Smooth muscle cell (in vitro differentiated cells): ENCODE data around the gene CDR2L. TPM values are rescaled to one million over a fixed set of nuclear protein-coding genes. Genes with fewer than 3 reads are reported as not detected.

Experiments used
- DNase-seq: peaks from one replicate; lab custom pipeline; 2025; ENCODE audit not compliant: unreplicated experiment; lab: John Stamatoyannopoulos, UW
- H2AFZ ChIP-seq: fragments of 200-600 bp; sonication (generic); 2 replicates; pipeline ENCODE4 v1.6.0; 2016; ENCODE audit warnings: antibody characterized with exemption, low read depth, mild to moderate bottlenecking
- H3F3A ChIP-seq: fragments of 200-600 bp; sonication (generic); 2 replicates; pipeline ENCODE4 v1.6.0; 2017; ENCODE audit warnings: antibody characterized with exemption, low read depth
- H3K27ac ChIP-seq: fragments of 200-600 bp; sonication (generic); 2 replicates; pipeline ENCODE4 v1.5.1; 2016; ENCODE audit warnings: low read depth, mild to moderate bottlenecking
- H3K27me3 ChIP-seq: fragments of 200-600 bp; sonication (generic); 2 replicates; pipeline ENCODE4 v1.6.1; 2016; ENCODE audit warnings: low read depth, mild to moderate bottlenecking
- H3K36me3 ChIP-seq: fragments of 200-600 bp; sonication (generic); 2 replicates; pipeline ENCODE4 v1.5.1; 2016; ENCODE audit warnings: low read depth
- H3K4me1 ChIP-seq: fragments of 200-600 bp; sonication (generic); 2 replicates; pipeline ENCODE4 v1.5.1; 2016; ENCODE audit warnings: low read depth
- H3K4me2 ChIP-seq: fragments of 200-600 bp; sonication (generic); 2 replicates; pipeline ENCODE4 v1.6.0; 2016; ENCODE audit warnings: mild to moderate bottlenecking
- H3K4me3 ChIP-seq: fragments of 200-600 bp; sonication (generic); 2 replicates; pipeline ENCODE4 v1.5.1; 2016; ENCODE audit warnings: mild to moderate bottlenecking
- H3K79me2 ChIP-seq: fragments of 200-600 bp; sonication (generic); 2 replicates; pipeline ENCODE4 v1.6.0; 2016; ENCODE audit warnings: low read depth, mild to moderate bottlenecking
- H3K9ac ChIP-seq: fragments of 200-600 bp; sonication (generic); 2 replicates; pipeline ENCODE4 v1.6.0; 2016; ENCODE audit warnings: low read depth
- H3K9me3 ChIP-seq: fragments of 200-600 bp; sonication (generic); replicated peaks from 2 replicates; pipeline ENCODE4 v1.5.1; 2016; ENCODE audit warnings: low read depth
- H4K20me1 ChIP-seq: fragments of 200-600 bp; sonication (generic); 2 replicates; pipeline ENCODE4 v1.6.0; 2016; ENCODE audit warnings: low read depth
- WGBS: methylation state at CpG from one replicate; pipeline ENCODE4 v1.1.7; 2016; ENCODE audit warnings: low lambda C conversion rate; 5-methylcytosine and 5-hydroxymethylcytosine counted together
- polyA plus RNA-seq: library from polyadenylated mRNA; unstranded; fragments of >200 nt; fragmentation: Nextera tagmentation; extraction: Ambion mirVana; gene quantifications from 2 replicates; pipeline ENCODE4 v1.2.1, GENCODE V29; 2016
- total RNA-seq: library from RNA; depleted of rRNA; stranded (reverse); fragments of >200 nt; gene quantifications from 2 replicates; pipeline ENCODE4 v1.2.3, GENCODE V29; 2014
- TF ChIP-seq, protein P1 (sequence below): fragments of 200-600 bp; sonication (generic); IDR thresholded peaks from 2 replicates; pipeline ENCODE4 v1.5.1; 2017; ENCODE audit warnings: borderline replicate concordance, mild to moderate bottlenecking, antibody characterized with exemption; ENCODE audit not compliant: insufficient read depth, poor library complexity, severe bottlenecking

The CDR2L gene
- total and polyA plus RNA-seq, 2 experiments from 2014 or later, result 37.8 to 40.7 TPM

DNA sequence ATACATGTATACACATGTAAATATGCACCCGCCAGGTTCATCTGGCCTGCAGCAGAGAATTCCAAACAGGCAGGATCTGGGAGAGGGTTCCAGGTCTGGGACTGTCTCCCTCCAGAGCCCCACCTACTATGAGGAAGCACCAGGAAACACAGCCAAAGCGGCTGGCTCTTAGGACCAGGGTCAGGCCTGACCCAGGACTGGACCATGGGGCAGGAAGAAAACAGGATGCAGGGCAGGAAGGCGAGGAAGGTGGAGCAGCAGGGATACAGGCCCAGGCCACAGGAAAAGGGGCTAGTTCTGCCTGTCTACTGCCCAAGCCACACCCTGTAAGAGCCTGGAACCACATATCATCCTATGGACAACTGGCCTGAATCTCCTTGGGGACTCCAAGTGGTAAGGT is 17.0 kb upstream of the CDR2L start:
- H3K36me3 ChIP-seq, result no peaks in the 10 kb centered on the region
- no peak for DNase-seq
- no peak overlapping the region for H3K4me3 ChIP-seq
- H3K9me3 ChIP-seq, result no peaks in the 10 kb centered on the region
- H3K27ac ChIP-seq, result no peak overlapping the region
- H3K9ac ChIP-seq, result no peak overlapping the region
- no peak overlapping the region for H2AFZ ChIP-seq
- H3F3A ChIP-seq, result no peaks in the 10 kb centered on the region
- peaks cover 43% of the 10 kb centered on the region for H3K27me3 ChIP-seq
- 95% methylated on average over 3 of the region's 3 CpGs for WGBS
- H3K4me1 ChIP-seq, result no peaks in the 10 kb centered on the region
- no peaks in the 10 kb centered on the region for H3K79me2 ChIP-seq
- no peaks in the 10 kb centered on the region for H4K20me1 ChIP-seq
- TF ChIP-seq, protein P1, sequence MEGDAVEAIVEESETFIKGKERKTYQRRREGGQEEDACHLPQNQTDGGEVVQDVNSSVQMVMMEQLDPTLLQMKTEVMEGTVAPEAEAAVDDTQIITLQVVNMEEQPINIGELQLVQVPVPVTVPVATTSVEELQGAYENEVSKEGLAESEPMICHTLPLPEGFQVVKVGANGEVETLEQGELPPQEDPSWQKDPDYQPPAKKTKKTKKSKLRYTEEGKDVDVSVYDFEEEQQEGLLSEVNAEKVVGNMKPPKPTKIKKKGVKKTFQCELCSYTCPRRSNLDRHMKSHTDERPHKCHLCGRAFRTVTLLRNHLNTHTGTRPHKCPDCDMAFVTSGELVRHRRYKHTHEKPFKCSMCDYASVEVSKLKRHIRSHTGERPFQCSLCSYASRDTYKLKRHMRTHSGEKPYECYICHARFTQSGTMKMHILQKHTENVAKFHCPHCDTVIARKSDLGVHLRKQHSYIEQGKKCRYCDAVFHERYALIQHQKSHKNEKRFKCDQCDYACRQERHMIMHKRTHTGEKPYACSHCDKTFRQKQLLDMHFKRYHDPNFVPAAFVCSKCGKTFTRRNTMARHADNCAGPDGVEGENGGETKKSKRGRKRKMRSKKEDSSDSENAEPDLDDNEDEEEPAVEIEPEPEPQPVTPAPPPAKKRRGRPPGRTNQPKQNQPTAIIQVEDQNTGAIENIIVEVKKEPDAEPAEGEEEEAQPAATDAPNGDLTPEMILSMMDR, result no peak
- no peak overlapping the region for H3K4me2 ChIP-seq

DNA sequence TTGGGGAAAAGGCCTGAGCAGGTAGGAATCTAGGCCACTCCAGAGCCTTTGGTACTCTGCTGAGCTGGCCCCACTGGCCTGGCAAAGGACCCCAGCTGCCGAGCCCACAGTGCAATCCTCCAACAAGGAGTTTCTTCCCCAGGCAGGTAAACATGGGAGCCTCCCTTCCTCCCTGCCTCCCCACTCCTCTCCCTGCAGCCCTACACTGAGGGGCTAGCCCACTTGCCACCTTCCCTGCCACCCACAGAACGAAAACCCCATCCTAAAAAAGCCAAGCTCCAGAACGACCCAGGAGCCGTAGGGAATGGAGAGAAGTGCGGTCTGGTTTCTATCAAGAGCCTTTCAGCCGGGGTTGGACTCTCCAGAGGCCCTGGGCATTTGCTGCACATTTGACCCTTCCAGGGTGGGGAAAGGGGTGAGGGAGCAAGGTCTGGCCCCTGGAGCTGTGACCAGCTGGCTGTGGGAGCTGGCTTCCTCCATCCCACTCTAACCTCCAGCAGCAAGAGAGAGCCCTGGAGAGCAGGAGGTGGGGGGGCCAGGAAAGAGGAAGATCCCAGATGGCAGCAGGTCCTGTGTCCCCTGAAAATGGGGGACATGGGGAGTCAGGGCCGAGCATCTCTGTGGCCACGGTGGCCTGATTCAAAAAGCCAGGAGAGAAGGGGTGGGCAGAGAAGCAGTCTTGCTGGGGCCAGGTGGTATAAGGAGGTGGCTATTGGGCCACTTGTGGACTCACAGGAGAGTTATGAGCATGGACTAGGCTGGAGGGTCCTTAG is 16.2 kb upstream of the CDR2L start:
- Histone ChIP-seq H3K4me2 (peak overlapping the region; percentile 93), H3K27ac (no peak overlapping the region)

DNA sequence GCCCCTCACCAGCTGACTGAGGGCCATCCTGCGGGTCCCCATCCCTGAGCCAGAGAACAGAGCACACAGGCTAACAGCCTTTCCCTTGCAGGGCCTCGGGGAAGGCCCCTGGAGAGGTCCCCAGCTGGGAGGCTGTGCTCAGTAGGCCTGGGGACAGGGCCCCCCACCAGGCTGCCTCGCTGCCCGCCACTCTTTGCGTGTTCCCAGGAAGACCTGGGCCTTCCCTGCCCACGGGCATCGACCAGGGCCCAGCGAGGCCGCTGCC is 15.7 kb upstream of the CDR2L start:
- DNase-seq, result no peak
- no peaks in the 10 kb centered on the region for H3K79me2 ChIP-seq
- no peaks in the 10 kb centered on the region for H3F3A ChIP-seq
- H3K4me3 ChIP-seq, result peak overlapping the region; percentile 63
- WGBS, result 22% methylated on average over 9 of the region's 9 CpGs
- no peaks in the 10 kb centered on the region for H3K4me1 ChIP-seq
- H3K27ac ChIP-seq, result no peak overlapping the region
- H4K20me1 ChIP-seq, result no peaks in the 10 kb centered on the region
- TF ChIP-seq, protein P1, result no peak
- H3K27me3 ChIP-seq, result peaks cover 45% of the 10 kb centered on the region
- H3K4me2 ChIP-seq, result peak overlapping the region; percentile 93
- H2AFZ ChIP-seq, result no peak overlapping the region
- no peak overlapping the region for H3K9ac ChIP-seq
- H3K9me3 ChIP-seq, result no peaks in the 10 kb centered on the region
- no peaks in the 10 kb centered on the region for H3K36me3 ChIP-seq

More for the DNA sequence above, 16.2 kb upstream of the CDR2L start:
- Histone ChIP-seq H3K4me1 (no peaks in the 10 kb centered on the region), H3K9me3 (no peaks in the 10 kb centered on the region), H2AFZ (no peak overlapping the region), H3K9ac (no peak overlapping the region), H3F3A (no peaks in the 10 kb centered on the region), H3K36me3 (no peaks in the 10 kb centered on the region), H3K4me3 (peak overlapping the region; percentile 63), H3K27me3 (peaks cover 45% of the 10 kb centered on the region), H4K20me1 (no peaks in the 10 kb centered on the region), H3K79me2 (no peaks in the 10 kb centered on the region)
- WGBS, result 70% methylated on average over 8 of the region's 8 CpGs
- DNase-seq, result no peak
- TF ChIP-seq, protein P1, result no peak
